ENCODE data around the gene PTPA. TPM values are rescaled to one million over a fixed set of nuclear protein-coding genes. Genes with fewer than 3 reads are reported as not detected.

PTPA gene
- polyA plus RNA-seq, 3 donors = 11.7 to 38.5 (median 12.4) TPM

DNA sequence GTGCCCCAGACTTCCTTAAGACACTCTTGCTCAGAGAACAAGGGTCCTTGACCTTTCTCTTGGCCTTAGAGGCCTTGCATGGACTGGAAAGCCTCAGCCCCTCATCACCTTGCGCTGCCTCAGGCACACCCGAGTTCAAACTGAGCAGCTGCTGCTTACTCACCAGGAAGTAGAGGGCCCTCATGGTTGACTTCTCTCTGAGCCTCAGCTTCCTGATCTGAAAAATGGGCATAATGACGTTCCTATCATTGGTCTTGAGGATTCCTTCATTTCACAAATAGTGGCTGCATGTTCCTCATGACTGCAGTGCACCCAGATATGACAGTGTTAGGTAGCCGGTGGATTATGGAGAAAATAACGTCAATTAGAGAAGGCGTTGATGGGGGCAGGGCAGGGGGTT is 38.2 kb downstream of the PTPA start:
- no peak overlapping the region for H3K4me2 ChIP-seq (replicated peaks; ENCODE audit: extremely low read depth, low read length, poor library complexity, severe bottlenecking)
- H3K4me3 Mint-ChIP-seq = no peak overlapping the region
- H3K36me3 Mint-ChIP-seq = peaks cover 57 to 65% of the 10 kb centered on the region in 2 donors
- no peaks in the 10 kb centered on the region for H3K79me2 ChIP-seq (ENCODE audit: insufficient read depth, low read length)
- no peaks in the 10 kb centered on the region for H3K27me3 ChIP-seq (ENCODE audit: control insufficient read depth in 2 of 2, insufficient read depth in 2 of 2, low read length in 2 of 2)
- no peaks in the 10 kb centered on the region for H4K20me1 ChIP-seq (ENCODE audit: insufficient read depth, low read length)
- peak overlapping the region in 2 of 7 donors; percentile 3 to 6 for H3K27ac Mint-ChIP-seq
- no peak overlapping the region for H2AFZ ChIP-seq (ENCODE audit: insufficient read depth, low read depth, low read length, poor library complexity, severe bottlenecking)
- 93% methylated on average over 5 of the region's 6 CpGs for WGBS (ENCODE audit: insufficient coverage)
- peaks cover 42 to 75% of the 10 kb centered on the region in 2 donors for H3K36me3 ChIP-seq (replicated peaks in 1 of 2; ENCODE audit: control insufficient read depth in 1 of 2, insufficient read depth in 2 of 2, low read length in 2 of 2)
- H3K27me3 Mint-ChIP-seq (ENCODE audit: low read depth in 3 of 3) = peaks cover 0 to 4% (median 1%) of the 10 kb centered on the region in 3 donors
- no peak overlapping the region for H3K9ac ChIP-seq (ENCODE audit: insufficient read depth, low read length, poor library complexity, severe bottlenecking)
- TF ChIP-seq, protein P1, sequence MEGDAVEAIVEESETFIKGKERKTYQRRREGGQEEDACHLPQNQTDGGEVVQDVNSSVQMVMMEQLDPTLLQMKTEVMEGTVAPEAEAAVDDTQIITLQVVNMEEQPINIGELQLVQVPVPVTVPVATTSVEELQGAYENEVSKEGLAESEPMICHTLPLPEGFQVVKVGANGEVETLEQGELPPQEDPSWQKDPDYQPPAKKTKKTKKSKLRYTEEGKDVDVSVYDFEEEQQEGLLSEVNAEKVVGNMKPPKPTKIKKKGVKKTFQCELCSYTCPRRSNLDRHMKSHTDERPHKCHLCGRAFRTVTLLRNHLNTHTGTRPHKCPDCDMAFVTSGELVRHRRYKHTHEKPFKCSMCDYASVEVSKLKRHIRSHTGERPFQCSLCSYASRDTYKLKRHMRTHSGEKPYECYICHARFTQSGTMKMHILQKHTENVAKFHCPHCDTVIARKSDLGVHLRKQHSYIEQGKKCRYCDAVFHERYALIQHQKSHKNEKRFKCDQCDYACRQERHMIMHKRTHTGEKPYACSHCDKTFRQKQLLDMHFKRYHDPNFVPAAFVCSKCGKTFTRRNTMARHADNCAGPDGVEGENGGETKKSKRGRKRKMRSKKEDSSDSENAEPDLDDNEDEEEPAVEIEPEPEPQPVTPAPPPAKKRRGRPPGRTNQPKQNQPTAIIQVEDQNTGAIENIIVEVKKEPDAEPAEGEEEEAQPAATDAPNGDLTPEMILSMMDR (IDR thresholded peaks at IDR 0.05) = no peak
- H3K27ac ChIP-seq (ENCODE audit: low read depth in 1 of 2, low read length in 2 of 2) = no peak overlapping the region
- no peaks in the 10 kb centered on the region for H3K9me3 ChIP-seq (replicated peaks in 1 of 2; ENCODE audit: control insufficient read depth in 1 of 2, insufficient read depth in 1 of 2, low read length in 2 of 2)
- no peaks in the 10 kb centered on the region for H3K4me1 ChIP-seq (ENCODE audit: control insufficient read depth in 1 of 2, insufficient read depth in 2 of 2, low read length in 2 of 2)
- no peak for DNase-seq
- no peaks in the 10 kb centered on the region for H3K4me1 Mint-ChIP-seq
- H3K9me3 Mint-ChIP-seq = peaks cover 0 to 2% (median 0%) of the 10 kb centered on the region in 7 donors
- no peak overlapping the region for H3K4me3 ChIP-seq (replicated peaks in 1 of 3; ENCODE audit: low read depth in 2 of 3, low read length in 3 of 3)
- intact Hi-C loops (cut with micrococcal nuclease) = no loop called here

DNA sequence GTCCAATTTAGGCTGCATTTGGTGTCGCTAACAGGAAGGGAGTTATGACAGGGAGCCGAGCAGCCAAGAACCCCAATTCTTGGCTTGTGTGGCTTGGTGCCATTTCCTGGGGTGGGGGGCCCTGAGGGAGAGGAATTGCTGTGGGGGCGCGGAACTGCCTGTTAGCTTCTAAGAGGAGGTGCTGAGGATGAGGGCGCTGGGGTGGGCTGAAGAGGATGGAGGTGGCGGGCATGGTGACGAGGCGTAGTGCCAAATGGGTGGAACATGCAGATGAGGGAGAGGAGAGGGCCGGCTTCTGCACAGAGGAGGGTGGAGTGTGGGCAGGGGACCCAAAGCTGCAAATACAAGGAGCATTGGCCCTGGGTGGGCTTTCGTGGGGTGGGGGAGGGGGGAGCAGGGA is 38.9 kb downstream of the PTPA start:
- Histone ChIP-seq H3K27ac (ENCODE audit: low read depth in 1 of 2, low read length in 2 of 2) (no peak overlapping the region), H3K9me3 (replicated peaks in 1 of 2; ENCODE audit: control insufficient read depth in 1 of 2, insufficient read depth in 1 of 2, low read length in 2 of 2) (no peaks in the 10 kb centered on the region), H3K4me3 (replicated peaks in 1 of 3; ENCODE audit: low read depth in 2 of 3, low read length in 3 of 3) (no peak overlapping the region), H3K79me2 (ENCODE audit: insufficient read depth, low read length) (no peaks in the 10 kb centered on the region), H3K4me2 (replicated peaks; ENCODE audit: extremely low read depth, low read length, poor library complexity, severe bottlenecking) (no peak overlapping the region), H3K36me3 (replicated peaks in 1 of 2; ENCODE audit: control insufficient read depth in 1 of 2, insufficient read depth in 2 of 2, low read length in 2 of 2) (peaks cover 46 to 76% of the 10 kb centered on the region in 2 donors), H3K4me1 (ENCODE audit: control insufficient read depth in 1 of 2, insufficient read depth in 2 of 2, low read length in 2 of 2) (no peaks in the 10 kb centered on the region), H3K9ac (ENCODE audit: insufficient read depth, low read length, poor library complexity, severe bottlenecking) (no peak overlapping the region), H2AFZ (ENCODE audit: insufficient read depth, low read depth, low read length, poor library complexity, severe bottlenecking) (no peak overlapping the region), H3K27me3 (ENCODE audit: control insufficient read depth in 2 of 2, insufficient read depth in 2 of 2, low read length in 2 of 2) (no peaks in the 10 kb centered on the region), H4K20me1 (ENCODE audit: insufficient read depth, low read length) (no peaks in the 10 kb centered on the region)
- DNase-seq = no peak
- WGBS (ENCODE audit: insufficient coverage) = 82% methylated on average over 10 of the region's 10 CpGs
- H3K9me3 Mint-ChIP-seq = peaks cover 0 to 2% (median 0%) of the 10 kb centered on the region in 7 donors
- intact Hi-C loops (cut with micrococcal nuclease) = no loop called here
- no peaks in the 10 kb centered on the region for H3K4me1 Mint-ChIP-seq
- H3K27ac Mint-ChIP-seq = peak overlapping the region in 4 of 7 donors; percentile 17 to 64 (median 34)
- TF ChIP-seq, protein P1 (IDR thresholded peaks at IDR 0.05) = no peak
- peaks cover 0 to 4% (median 1%) of the 10 kb centered on the region in 3 donors for H3K27me3 Mint-ChIP-seq (ENCODE audit: low read depth in 3 of 3)
- peaks cover 57 to 63% of the 10 kb centered on the region in 2 donors for H3K36me3 Mint-ChIP-seq
- H3K4me3 Mint-ChIP-seq = no peak overlapping the region

Data from CD14-positive monocyte (primary cell).